GM06990 (cell line): Measurements from ENCODE around the gene KIF2A.

Experiments
- DNase-seq: peaks from one replicate; pipeline ENCODE4 v3.0.0-alpha.2; 2011; ENCODE audit not compliant: insufficient read length; ENCODE audit errors: extremely low read depth
- H3K27me3 ChIP-seq: replicated peaks from 2 replicates; pipeline ENCODE4 v1.6.0; 2011; ENCODE audit warnings: low read length; ENCODE audit not compliant: control insufficient read depth, insufficient read depth
- H3K36me3 ChIP-seq: 2 replicates; pipeline ENCODE4 v1.5.1; 2011; ENCODE audit warnings: low read length; ENCODE audit not compliant: control insufficient read depth, insufficient read depth
- H3K4me3 ChIP-seq: replicated peaks from 2 replicates; pipeline ENCODE4 v1.5.1; 2011; ENCODE audit warnings: low read depth, mild to moderate bottlenecking, control low read depth, low read length
- TF ChIP-seq, protein P1 (sequence below): IDR thresholded peaks from 2 replicates; pipeline ENCODE4 v1.5.1; 2011; ENCODE audit warnings: low read length, control low read depth, mild to moderate bottlenecking, inconsistent platforms; ENCODE audit not compliant: insufficient read depth, poor library complexity, severe bottlenecking

KIF2A gene

DNA sequence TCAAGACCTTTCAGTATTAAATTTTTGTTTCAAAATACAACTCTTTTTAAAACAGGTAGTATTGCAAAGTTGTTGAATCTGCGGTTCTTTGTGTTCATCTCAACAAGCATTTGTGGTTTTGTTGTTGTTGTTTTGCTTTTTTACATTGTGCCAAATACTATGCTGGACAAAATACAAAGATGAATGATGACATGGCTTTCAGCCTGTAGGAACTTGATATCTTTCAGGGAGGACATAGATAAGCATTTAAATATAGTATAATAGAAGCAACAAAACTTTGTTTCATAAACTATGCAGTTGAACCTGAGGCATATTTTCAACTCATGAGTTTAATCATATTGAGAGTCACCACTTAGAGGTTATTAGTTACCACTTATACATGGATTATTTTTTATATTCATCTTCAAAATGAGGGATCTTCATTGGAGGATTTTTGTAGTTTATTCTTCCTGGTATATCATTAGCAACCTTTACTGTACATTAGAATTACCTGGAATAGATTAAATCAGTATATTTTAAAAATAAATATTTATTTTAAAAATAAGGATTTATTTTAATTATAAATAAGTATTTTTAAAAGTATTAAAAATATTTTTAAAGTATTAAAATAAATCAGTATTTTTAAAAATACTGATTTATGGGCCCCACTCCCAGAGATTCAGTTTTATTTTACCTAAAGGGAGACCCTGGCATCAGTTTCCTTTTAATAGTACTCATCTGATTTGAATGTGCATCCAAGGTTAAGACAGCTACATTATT is 42.9 kb downstream of the KIF2A start:
- TF ChIP-seq, protein P1, sequence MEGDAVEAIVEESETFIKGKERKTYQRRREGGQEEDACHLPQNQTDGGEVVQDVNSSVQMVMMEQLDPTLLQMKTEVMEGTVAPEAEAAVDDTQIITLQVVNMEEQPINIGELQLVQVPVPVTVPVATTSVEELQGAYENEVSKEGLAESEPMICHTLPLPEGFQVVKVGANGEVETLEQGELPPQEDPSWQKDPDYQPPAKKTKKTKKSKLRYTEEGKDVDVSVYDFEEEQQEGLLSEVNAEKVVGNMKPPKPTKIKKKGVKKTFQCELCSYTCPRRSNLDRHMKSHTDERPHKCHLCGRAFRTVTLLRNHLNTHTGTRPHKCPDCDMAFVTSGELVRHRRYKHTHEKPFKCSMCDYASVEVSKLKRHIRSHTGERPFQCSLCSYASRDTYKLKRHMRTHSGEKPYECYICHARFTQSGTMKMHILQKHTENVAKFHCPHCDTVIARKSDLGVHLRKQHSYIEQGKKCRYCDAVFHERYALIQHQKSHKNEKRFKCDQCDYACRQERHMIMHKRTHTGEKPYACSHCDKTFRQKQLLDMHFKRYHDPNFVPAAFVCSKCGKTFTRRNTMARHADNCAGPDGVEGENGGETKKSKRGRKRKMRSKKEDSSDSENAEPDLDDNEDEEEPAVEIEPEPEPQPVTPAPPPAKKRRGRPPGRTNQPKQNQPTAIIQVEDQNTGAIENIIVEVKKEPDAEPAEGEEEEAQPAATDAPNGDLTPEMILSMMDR: no peak
- Histone ChIP-seq H3K4me3 (no peak overlapping the region), H3K36me3 (peaks cover 4% of the 10 kb centered on the region), H3K27me3 (no peaks in the 10 kb centered on the region)
- DNase-seq: no peak

DNA sequence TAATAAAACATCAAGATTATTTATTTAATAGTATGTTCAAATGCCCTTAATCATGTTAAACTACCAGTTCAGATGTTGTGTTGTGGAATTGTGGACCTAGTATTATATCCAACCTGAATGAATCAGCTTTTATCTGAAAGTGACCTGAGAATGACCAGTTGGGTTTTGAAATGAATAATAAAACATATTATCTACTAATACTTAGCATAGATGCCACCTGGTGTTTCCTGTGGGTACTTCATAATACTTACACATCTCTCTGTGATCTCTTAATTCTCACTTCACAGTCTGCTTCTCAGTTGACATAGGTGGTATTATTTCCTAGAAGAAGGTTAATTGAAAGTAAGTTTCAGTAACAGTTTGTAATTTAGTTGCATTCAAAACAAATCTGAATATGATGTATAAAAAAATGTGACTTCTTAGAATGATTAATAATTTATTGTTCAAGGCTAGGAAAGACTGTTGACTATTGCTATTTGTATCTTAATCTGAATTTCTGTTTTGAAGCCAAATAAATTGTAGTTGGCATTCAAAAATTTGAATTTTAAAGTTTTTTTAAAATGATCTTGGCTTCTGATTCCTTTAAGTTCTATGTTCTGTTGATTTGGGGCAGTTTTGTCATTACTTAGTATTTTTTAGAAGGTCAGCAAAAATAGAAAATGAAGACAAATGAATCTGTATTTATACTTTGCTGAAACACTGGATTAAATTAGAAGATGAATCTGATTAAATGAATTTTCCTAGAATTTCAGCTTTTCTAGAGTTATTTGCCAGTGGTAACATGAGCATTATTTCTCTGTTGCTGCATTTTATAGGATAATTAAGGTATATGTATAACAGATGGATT is 48.2 kb downstream of the KIF2A start:
- Histone ChIP-seq H3K4me3 (no peak overlapping the region), H3K27me3 (no peaks in the 10 kb centered on the region), H3K36me3 (peaks cover 4% of the 10 kb centered on the region)
- DNase-seq: peak; percentile 22
- TF ChIP-seq, protein P1: peak; percentile 37

DNA sequence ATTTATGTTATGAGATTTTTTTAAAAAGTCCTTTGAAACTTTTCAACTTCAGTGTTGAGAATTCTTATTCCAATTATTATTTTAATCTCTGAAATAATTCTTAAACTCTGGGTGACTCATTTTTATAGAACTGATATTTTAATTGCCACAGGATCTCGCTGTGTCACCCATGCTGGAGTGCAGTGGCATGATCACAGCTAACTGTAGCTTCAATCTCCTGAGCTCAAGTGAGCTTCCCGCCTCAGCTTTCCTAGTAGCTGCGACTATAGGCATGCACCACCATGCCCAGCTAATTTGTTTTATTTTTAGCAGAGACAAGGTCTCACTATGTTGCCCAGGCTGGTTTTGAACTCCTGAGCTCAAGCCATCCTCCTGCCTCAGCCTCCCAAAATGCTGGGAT is 56.7 kb downstream of the KIF2A start:
- Histone ChIP-seq H3K36me3 (peaks cover 2% of the 10 kb centered on the region; the same call in 1 of the 2 replicates), H3K4me3 (no peak overlapping the region), H3K27me3 (no peaks in the 10 kb centered on the region)
- DNase-seq: no peak
- TF ChIP-seq, protein P1: no peak

DNA sequence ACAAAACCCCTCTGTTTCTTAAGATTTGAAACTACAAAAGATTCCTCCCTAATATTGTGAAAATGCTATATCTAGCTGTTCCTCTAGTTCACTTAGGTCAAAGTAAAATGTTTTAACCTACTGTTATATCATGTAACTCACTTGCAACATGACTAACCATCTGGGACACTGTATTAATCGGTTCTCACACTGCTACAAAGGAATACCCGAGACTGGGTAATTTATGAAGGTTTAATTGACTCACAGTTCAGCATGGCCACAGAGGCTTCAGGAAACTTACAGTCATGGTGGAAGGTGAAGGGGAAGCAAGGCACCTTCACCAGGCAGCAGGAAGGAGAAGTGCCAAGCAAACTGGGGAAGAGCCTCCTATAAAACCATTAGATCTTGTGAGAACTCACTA is 63.0 kb downstream of the KIF2A start:
- no peak overlapping the region for H3K4me3 ChIP-seq
- no peaks in the 10 kb centered on the region for H3K27me3 ChIP-seq
- TF ChIP-seq, protein P1: no peak
- no peak for DNase-seq
- peaks cover 2% of the 10 kb centered on the region for H3K36me3 ChIP-seq

DNA sequence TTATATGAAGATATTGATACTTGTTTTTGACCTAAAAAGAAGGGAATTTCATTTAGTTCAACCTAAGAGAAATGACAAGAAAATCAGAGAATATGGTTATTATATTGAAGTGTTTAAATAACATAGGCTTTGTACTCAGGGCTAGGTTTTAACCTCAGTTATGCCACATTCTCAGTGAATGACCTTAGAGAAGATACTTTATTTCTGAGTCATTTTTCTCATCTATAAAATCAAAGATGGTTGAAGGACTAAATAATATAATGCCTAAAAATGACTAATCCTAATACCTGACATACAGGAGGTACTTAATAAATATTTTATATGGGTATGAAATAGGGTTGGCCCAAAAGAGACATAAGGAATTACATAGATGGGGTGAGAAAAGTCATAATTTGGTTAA is 65.4 kb downstream of the KIF2A start:
- no peak for DNase-seq
- Histone ChIP-seq H3K4me3 (no peak overlapping the region), H3K36me3 (peaks cover 5% of the 10 kb centered on the region), H3K27me3 (no peaks in the 10 kb centered on the region)
- TF ChIP-seq, protein P1: no peak
